Stimulated activated CD8-positive, alpha-beta memory T cell treated with anti-CD3 and anti-CD28 coated beads, Interleukin-15, amount 100 ng/mL, for 24 hours (primary cell): ENCODE results near the gene ENTPD7.

ENCODE experiments used
- DNase-seq: peaks from one replicate; pipeline ENCODE4 v3.0.0-alpha.2; 2020; ENCODE audit warnings: low read depth

The ENTPD7 gene

DNA sequence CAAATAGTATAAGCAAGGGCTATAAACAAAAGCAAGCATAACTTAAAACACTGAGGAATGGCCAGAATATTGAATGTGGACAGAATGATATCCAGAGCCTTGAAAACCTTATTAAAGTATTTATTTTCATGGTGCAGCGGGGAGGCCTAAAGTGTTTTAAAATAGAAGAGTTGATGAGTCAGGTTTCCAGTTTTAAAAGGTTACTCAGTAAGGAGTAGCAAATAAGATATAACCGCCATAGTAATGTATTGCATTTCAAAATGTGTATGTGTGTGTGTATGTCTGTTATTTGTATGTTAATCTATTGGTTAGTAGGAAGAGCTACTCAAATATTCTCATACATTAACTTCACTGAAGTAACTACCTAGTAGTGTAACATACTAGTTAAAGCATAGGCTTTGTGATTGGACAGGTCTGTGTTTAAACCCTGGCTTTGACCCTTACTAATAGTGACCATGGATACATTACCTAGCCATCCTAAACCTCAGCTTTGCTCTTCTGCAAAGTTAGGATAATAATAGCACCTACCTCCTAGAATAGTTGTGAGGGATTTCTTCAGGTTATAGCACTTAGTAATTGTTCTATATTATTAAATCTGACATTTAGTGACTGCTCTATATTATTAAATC is 89.6 kb downstream of the ENTPD7 start:
- no peak for DNase-seq

DNA sequence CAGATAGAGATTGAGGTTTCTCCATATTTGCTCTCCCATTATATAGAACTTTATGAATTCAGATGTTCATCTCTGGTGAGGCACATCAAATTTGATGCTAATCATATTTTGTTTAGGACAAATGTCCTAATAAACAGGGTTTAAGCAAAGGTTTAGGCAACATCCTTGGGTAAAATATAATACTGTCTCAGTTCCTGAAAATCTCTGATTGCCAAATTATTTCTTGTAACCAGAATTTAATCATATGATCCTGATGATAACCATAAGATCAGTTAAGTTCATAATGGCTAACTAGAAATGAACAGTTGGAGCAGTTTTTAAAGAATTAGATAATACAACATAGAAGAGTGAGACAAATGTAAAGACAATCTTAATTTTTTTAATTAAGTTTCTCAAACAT is 91.3 kb downstream of the ENTPD7 start:
- DNase-seq = no peak

DNA sequence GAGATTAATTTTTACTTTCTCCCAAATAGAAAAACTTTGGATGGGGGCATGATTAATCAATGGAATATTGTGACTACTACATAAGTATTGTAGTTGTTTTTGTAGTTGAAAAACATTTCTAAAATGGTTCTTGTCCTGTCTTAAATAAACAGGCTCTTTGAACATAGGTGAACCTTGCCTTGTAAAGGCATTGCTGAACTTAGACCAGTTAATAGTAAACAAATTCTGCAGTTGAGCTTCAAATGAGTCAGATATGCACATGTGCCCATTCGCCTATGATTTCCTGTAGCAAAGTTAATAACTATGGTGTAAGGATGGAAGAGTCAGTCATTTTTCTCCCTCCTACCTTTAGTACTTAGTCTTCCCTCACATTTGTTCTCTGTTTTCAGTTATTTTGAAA is 95.4 kb downstream of the ENTPD7 start:
- no peak for DNase-seq
